NCI-H2081 treated with DMSO at 0.1 percent for 48 hours (cell line): Measurements from ENCODE around the gene PPP1R12A.
A peak's percentile ranks its signal among the peaks of the same experiment; 100 is the strongest.
"Not testable (repeated sequence)": the region's sequence is repeated elsewhere in the genome, so short reads cannot be mapped to it uniquely, and the experiment has no call there.

Experiments used
- DNase-seq: peaks from one replicate; lab custom pipeline; 2025; lab: John Stamatoyannopoulos, UW

The PPP1R12A gene

DNA sequence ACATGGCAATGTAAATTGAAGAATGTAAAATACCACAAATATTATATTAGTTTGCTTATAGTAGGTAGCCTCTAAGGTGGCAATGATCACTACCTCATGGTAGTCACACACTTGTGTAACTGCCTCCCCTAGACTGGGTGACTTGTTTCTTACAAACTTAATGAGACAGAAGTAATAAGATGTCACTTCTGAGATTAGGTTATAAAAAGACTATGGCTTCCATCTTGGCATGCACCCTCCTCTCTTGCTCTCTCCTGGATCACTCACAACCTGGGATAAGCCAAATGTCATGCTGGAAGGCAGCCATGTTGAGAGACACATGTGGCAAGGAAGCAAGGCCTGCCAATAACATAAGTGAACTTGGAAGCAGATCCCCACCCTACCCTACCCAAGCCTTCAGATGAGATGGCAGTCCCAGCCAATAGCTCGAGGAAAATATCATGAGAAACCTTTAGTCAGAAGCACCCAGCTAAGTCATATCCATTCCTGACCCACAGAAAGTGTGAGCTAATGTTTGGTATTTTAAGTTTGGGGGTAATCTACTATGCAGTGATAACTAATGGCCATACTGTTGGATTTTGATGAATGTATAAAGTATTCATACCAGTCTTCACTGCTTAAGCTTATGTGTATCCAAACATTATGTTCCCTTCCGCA, 43.3 kb downstream of the PPP1R12A start:
- no peak for DNase-seq

DNA sequence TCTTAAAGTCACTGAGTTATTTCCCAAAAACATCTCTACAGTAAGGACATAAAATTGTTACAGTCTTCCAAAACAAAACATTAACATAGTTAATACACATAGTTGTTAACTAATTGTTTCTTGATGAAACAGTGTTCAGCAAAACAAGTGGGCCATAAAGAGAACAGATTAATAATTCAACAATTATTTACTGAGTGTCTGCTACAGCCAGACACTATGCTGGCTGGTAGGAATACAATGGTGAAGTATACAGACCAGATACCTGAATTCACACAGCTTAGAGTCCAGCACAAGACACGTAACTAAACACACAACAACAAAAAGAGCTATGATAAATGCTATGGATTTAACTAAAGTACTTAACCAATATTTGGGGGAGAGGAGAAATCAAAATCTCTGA, 47.0 kb downstream of the PPP1R12A start:
- DNase-seq: no peak

DNA sequence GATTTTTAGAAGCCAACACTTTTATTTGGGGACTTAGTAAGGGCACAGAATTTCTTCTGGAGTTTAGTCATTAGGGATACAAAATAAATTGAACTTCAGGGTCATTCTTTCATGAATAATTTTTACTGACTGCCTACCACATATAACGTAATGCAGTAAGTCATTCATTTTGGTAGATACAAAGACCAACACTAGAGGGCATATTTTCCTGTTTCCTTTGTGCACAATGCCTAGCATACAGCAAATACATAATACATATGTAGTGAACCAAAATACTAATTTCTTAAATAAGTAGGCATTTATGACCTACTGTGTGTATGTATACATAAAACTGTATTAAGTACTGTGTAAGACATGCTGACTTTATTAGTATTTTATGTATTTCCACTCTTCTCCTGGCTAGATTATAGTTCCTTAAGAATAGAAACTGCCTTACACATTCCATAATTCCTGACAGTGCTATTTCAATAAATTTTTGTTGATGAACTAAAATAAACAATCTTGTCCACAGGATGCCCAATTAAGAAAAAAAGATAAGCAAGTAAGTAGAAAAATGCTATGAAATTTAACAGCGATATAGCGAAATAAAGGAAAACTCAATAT, 47.9 kb downstream of the PPP1R12A start:
- DNase-seq: peak; percentile 21

DNA sequence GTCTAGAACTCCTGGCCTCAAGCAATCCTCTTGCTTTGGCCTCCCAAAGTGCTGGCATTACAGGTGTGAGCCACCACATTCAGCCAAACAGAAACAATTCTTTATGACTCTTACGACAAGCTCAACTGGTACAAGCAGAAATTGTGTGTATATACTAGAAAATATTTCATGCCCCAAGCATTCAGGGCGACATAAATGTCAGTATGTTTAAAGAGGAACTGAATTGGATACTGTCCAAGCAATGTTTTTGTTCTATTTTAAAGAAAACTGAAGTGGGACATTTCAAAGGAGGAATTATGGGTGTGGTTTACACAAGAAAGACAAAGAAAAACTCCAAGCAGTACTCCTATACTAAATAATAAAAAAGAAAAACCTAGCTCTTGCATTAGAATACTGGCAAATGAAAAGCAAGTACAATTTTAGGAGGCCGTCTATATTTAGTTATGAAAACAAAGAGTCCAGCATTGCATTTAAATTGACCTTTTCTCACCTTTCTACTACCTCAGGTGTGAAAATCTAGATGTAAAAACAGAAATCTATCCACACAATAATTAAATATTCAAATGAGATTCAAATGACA, 48.9 kb downstream of the PPP1R12A start:
- DNase-seq: no peak

DNA sequence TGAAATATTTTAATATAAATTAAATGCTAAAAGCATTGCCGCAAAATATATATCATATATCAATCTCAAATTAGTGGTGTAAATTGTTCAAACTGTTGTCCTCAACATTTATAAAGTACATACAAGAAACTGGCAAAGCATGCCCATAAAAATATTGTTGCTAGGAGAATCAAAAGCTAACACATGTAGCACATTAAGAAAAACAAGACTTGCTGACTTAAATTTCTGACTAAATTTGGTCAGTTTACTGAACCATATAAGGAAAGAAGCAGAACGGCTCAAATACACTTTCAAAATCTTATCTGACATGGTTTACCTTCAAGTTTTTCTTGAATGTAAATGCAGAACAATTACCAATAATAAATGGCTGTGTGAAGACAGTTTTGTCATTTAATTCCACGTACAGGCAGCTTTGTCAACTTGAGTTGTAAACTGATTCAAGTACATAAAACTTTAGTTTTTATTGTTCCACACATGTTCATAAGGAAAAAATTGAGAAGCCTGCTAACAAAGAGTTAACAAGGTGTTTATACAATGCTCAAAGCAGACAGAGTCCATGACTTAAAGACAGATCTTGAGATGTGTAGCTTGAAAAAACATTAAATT, 50.4 kb downstream of the PPP1R12A start:
- no peak for DNase-seq

DNA sequence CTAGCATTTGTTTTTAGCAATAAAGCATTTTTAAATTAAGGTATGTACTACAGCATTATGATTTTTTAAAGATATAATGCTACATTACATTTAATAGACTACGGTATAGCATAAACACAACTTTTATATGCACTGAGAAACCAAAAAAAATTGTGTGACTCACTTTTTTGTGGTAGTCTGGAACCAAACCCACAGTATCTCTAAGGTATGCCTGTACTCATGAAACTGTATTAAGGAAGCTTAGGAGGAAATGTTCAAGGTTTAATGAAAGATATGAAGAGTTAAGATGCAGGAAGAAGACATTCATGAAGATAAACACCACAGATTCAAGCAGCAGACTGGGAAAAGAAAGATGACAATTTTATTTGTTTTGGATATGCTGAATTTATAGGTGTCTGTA, 51.7 kb downstream of the PPP1R12A start:
- no peak for DNase-seq

DNA sequence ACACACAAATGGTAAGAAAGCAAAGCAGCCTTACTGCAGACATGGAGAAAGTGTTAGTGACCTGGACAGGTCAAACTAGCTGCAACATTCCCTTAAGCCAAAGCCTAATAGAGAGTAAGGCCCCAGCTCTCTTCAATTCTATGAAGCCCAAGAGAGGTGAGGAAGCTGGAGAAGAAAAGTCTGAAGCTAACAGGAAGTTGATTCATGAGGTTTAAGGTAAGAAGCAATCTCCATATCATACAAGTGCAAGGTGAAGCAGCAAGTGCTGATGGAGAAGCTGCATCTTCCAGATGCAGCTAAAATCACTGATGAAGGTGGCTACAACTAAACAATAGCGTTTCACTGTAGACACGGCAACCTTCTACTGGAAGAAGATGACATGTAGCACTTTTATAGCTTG, 53.5 kb downstream of the PPP1R12A start:
- DNase-seq: no peak

DNA sequence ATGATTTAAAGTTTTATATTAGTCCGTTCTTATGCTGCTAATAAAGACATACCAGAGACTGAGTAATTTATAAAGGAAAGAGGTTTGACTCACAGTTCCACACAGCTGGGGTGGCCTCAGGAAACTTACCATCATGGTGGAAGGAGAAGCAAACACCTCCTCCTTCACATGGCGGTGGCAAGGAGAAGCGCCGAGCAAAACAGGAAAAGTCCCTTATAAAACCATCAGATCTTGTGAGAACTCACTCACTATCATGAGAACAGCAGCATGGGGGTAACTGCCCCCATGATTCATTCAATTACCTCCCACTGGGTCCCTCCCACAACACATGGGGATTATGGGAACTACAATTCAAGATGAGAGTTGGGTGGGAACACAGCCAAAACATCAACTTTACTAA, 56.4 kb downstream of the PPP1R12A start:
- DNase-seq: not testable (repeated sequence)

DNA sequence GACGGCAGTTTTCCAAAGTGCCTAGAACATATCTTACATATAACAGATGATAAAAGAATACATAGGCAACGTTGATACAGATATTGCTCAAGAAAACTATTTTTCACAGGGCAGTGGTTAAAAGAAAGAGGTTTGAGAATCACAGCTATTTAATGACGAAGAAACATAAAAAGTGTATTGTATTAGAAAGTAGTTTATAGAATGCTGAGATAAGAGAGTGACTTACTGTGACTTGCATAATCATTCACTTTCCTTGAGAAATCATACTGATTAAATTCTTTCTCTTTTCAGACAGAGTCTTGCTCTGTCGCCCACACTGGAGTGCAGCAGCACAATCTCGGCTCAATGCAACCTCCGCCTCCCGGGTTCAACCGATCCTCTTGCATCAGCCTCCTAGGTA, 57.7 kb downstream of the PPP1R12A start:
- DNase-seq: no peak

DNA sequence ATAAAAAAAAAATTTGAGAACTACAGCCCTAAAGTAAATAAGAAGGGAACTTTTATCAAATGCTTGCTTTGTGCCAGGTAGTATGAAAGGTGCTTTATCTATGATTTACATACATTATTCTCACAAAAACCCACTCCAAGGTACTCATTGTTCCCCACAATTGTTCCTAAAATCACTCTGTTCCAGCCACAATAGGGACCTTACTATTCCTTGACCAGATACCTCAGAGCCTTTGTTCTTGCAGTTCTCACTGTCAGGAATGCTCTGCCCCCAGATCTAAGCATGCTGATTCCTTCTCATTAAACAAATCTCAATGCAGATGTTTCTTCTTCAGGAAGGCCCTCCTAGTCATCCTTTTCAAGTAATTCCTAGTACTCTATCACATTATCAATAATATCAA, 60.2 kb downstream of the PPP1R12A start:
- no peak for DNase-seq

DNA sequence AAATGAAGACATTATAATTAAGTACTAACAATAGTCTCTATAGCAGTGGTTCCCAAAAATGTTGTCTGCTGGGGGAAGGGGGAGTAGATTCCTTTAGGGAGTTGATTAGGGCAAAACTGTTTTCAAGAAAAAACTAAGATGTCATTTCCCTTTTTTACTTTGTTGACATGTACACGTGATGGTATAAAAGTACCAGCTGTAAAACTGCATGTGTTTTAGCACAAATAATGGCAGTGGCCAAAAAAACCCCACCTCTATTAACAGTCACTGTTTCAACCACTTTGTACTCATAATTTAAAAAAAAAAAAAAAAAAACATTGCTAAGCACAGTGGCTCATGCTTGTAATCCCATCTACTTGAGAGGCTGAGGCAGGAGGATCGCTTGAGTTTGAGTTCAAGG, 61.7 kb downstream of the PPP1R12A start:
- DNase-seq: no peak

DNA sequence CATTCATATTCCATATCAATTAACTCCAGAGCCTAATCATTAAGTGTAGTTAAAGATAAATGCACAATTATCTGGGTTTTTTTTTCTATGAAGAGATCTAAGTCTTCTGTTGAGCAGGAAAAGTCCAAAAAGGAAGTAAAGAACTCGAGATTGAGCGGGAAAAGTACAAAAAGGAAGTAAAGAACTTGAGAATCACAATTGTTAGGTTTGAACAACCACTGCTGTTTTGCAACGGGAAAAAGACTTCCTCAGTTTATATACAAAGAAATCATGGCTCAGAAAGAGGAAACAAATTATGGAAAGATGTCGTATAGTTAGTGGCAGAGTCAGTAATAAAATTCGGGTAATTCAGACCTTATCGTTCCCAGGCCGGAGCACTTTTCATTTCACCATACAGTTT, 63.3 kb downstream of the PPP1R12A start:
- DNase-seq: no peak

DNA sequence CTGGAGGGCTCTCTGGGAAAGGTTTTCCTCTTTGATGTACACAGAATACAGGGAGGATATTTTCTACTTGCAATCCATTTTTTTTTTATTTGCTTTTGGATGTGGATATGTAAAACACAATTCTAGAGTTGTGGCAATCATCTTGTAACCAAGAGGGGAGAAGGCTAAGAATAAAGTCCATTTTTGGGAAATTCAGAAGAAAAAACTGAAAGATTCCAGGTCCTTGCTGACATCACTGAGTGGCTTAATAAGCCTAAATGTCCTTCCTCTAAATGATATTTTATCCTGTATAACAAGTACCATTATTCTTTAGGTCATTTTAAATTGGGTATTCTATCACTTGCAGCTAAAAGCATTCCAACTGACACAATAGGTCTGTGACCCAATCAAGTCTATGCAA, 64.0 kb downstream of the PPP1R12A start:
- no peak for DNase-seq

DNA sequence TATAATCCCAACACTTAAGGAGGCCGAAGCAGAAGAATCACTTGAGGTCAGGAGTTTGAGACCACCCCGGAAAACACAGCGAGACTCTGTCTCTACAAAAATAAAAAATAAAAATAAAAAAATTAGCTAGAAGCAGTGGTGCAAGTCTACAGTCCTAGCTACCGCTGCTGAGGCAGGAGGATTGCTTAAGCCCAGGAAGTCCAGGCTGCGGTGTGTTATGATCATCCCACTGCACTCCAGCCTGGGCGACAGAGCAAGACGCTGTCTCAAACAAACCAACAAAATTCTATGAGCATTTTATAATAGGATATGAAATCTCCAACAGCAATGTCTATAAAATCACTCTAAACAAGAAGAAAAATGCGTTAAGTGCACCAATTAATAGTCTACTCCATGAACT, 75.3 kb downstream of the PPP1R12A start:
- DNase-seq: no peak

DNA sequence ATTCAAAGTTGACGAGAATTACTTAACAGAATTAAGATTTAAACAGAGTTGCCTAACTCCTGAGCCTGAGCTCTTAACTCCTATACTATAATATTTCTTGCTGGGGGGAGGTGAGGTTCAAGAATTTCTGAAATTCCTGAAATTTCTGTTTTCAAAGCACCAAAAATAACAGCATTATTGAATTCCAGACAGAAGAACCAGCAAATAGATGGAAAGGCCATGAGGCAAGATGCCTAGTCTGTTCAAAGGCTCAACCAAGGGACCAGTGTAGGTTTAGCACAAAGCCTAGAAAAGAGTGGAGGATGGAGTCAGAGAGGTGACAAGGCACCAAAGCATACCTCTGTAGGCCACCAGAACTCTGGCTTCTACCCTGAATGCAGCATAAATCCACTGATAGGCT, 76.4 kb downstream of the PPP1R12A start:
- DNase-seq: no peak

DNA sequence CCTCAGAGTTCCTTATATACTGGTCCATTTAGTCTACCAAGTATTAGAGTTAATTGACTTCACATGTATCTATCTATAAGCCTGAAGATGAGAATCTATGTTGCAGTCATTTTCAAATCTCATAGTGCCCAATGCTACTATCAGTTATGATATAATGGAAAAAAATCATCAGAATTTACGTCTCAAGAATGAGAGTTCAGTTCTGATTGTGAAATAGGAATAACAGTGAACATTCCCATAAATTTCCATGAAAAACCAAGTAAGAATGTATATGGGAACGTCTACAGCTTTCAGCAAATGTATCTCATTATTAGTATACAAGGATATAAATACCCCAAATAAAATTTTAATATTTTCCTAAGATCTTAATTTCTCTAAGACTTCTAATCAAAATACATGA, 77.2 kb downstream of the PPP1R12A start:
- no peak for DNase-seq

DNA sequence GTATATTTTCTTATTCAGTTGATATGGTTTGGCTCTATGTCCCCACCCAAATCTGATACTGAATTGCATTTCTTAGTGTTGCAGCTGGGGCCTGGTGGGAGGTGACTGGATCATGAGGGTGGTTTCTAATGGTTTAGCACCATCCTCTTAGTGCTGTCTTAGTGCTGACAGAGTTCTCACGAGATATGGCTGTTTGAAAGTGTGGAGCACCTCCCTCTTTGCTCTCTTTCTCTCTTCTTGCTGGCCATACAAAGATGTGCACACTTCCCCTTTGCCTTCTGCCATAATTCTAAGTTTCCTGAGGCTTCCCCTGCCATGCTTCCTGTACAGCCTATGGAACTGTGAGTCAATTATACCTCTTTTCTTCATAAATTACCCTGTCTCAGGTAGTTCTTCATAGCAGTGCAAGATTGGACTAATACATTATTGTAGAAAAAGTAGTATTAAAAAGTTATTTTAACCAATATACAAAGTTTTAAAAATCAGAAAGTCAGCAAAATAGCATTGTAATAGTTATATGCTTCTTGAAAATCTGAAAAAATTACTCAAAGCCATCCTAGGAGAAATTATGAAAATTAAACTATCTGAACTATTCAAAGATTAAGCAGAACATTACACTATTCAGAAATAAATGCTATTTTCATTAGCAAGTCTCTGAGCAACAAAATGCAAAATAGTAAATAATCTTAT, 84.1 kb downstream of the PPP1R12A start:
- DNase-seq: no peak

DNA sequence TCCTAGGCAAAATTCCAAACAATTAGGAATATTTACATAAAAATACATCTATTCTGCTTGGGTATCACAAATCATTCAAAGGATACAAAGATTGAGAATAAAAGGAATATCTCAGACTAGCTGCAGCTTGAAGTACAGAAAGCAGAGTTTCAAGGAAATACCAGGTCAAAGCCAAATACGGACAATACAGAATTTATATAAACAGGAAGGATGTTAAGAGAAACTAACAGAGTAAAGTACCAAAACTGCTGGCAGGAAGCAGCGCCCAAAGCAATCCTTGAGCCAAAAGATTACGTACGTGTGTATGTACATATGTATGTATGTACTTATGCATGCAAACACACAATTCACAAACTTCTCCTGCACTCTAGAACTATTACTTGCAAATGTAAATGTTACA, 86.6 kb downstream of the PPP1R12A start:
- peak; percentile 57 for DNase-seq

DNA sequence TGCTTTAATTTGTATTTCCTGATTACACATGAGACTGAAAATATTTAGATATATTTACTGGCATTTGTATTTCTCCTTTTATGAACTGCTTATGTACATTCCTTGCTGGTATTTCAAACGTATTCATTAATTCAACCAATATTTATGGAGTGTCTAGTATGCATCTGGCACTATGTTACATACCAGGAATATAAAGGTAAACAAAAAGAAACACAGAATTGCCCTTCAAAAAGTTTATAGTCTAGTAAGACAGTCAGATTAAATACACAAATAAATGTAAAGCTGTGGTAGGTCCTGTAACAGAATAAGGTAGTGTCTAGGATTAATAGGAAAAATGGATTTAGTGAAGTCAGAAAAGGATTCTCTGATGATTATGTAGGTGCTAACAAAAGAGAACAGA, 87.5 kb downstream of the PPP1R12A start:
- no peak for DNase-seq

DNA sequence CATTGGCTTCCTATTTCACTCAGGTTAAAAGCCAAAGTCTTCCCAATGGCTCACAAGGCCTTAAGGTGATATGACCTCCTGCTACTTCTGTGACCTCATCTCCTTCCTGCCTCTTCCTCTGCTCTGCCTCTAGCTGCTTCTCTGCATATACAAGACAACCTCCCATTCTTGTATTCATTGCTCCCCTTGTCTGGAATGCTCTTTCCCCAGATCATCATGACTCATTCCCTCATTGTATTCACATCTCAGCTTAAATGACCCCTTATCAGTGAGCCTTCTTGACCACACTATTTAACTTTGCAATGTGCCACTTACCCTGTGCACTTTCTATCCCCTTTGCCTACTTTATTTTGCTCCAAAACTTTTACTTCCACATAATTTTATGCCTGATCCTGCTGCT, 90.2 kb downstream of the PPP1R12A start:
- DNase-seq: no peak

DNA sequence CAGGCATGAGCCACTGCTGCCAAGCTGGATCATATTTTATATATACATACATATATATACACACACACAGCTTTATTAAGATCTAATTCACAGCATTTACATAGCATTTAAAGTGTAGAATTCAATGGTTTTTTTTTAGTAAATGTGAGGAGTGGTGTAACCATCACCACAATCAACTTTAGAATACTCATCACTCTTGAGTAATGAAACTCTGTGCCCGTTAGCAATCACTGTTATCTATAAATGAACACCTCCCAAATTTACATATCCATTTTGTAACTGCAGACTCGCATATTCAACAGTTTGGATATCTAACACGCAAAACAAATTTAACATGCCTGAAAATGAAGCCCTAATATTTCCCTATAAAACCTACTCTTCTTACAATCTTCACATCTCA, 90.9 kb downstream of the PPP1R12A start:
- no peak for DNase-seq

DNA sequence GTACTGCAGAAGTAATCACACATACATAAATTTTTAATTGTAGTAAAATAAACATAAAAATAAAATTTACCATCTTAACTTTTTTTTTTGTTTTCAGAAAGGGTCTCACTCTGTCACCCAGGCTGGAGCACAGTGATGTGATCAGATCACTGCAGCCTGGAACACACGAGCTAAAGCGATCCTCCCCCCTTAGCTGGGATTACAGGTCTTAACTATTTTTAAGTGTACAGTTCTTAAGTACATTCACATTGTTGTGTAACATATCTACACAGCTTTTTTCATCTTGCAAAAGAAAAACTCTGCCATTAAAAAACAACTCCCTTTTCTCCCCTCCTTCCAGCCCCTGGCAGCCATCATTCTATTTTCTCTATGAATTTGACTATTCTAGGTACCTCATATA, 92.3 kb downstream of the PPP1R12A start:
- no peak for DNase-seq

DNA sequence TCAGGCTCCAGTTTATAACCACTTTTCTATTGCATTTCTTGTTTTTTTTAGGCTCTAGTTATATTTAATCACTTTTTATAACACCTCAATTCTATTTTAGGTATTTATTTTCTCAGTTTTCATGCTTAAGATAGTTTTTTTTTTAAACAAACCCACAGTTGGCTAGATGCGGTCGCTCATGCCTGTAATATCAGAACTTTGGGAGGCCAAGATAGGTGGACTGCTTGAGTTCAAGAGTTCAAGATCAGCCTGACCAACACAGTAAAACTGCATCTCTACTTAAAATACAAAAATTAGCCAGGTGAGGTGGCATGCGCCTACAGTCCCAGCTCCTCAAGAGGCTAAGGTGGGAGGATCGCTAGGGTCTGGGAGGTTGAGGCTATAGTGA, 93.0 kb downstream of the PPP1R12A start:
- DNase-seq: no peak
